Mucosa of stomach (tissue), 1 donor: ENCODE measurements around the gene PCDHGA3.
"Not testable (repeated sequence)": the region's sequence is repeated elsewhere in the genome, so short reads cannot be mapped to it uniquely, and the experiment has no call there.

Experiments used
- H3K27me3 ChIP-seq: one replicate; pipeline ENCODE4 v1.7.0; 2013; ENCODE audit warnings: mild to moderate bottlenecking, low read length; ENCODE audit not compliant: control insufficient read depth, insufficient read depth
- H3K36me3 ChIP-seq: one replicate; pipeline ENCODE4 v1.7.0; 2013; ENCODE audit warnings: low read length; ENCODE audit not compliant: control insufficient read depth, insufficient read depth
- H3K4me1 ChIP-seq: one replicate; pipeline ENCODE4 v1.7.0; 2013; ENCODE audit warnings: mild to moderate bottlenecking, low read length; ENCODE audit not compliant: control insufficient read depth, insufficient read depth
- H3K4me3 ChIP-seq: one replicate; pipeline ENCODE4 v1.7.0; 2013; ENCODE audit warnings: low read length
- H3K9ac ChIP-seq: one replicate; pipeline ENCODE4 v1.7.0; 2013; ENCODE audit warnings: mild to moderate bottlenecking, low read length, moderate library complexity
- H3K9me3 ChIP-seq: one replicate; pipeline ENCODE4 v1.7.0; 2013; ENCODE audit warnings: mild to moderate bottlenecking, low read length, moderate library complexity; ENCODE audit not compliant: control insufficient read depth
- donor health status: Pancreatic carcinoma.

Gene PCDHGA3

GRCh38 chr5:141371572-141372475, 28.2 kb downstream of the PCDHGA3 start:
- Histone ChIP-seq H3K4me3 (no peak overlapping the region), H3K27me3 (peaks cover 24% of the 10 kb centered on the region)

DNA sequence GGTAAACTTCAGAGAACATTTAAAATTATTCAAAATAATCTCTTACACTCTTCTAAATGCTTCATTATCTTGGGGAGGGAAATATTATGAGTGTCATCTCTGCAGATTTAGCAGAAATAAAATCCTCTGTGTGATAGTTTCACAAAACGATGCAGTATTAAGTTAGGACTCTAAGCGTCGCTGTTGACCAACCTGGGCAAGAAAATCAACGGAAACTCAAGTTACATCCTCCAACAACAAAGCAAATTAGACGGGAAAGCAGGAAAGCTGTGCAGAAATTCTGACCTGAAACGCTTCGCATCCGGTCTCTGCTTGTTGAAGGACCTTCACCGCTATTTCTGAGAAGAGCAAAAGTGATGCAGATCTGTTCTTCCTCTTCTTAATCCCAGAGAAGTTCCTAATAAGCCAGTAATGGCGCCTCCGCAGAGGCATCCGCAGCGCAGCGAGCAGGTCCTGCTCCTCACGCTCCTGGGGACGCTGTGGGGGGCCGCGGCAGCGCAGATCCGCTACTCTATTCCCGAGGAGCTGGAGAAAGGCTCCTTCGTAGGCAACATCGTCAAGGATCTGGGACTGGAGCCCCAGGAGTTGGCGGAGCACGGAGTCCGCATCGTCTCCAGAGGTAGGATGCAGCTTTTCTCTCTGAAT, 30.2 kb downstream of the PCDHGA3 start, which contains the start of gene PCDHGA6:
Gene PCDHGA6 (plus strand): TSS at position 219 of the 645 bp plus-strand sequence. CDS start 193 bp downstream, at position 412.
- Histone ChIP-seq H3K9me3 (peaks cover 18% of the 10 kb centered on the region), H3K36me3 (no peaks in the 10 kb centered on the region), H3K27me3 (peaks cover 24% of the 10 kb centered on the region), H3K4me3 (no peak within 1 kb of the TSS), H3K9ac (no peak within 1 kb of the TSS), H3K4me1 (no peaks in the 10 kb centered on the region)

More at GRCh38 chr5:141371572-141372475, 28.2 kb downstream of the PCDHGA3 start:
- H3K9ac ChIP-seq, result no peak overlapping the region
- H3K36me3 ChIP-seq, result no peaks in the 10 kb centered on the region
- peaks cover 18% of the 10 kb centered on the region for H3K9me3 ChIP-seq
- no peaks in the 10 kb centered on the region for H3K4me1 ChIP-seq

- Histone ChIP-seq H3K36me3 (no peaks in the 10 kb centered on the region), H3K4me3 (no peak overlapping the region), H3K9ac (no peak overlapping the region), H3K4me1 (no peaks in the 10 kb centered on the region), H3K27me3 (peaks cover 24% of the 10 kb centered on the region), H3K9me3 (peaks cover 18% of the 10 kb centered on the region)
These were observed 31.0 kb downstream of the PCDHGA3 start for GRCh38 chr5:141374627-141375026.

DNA sequence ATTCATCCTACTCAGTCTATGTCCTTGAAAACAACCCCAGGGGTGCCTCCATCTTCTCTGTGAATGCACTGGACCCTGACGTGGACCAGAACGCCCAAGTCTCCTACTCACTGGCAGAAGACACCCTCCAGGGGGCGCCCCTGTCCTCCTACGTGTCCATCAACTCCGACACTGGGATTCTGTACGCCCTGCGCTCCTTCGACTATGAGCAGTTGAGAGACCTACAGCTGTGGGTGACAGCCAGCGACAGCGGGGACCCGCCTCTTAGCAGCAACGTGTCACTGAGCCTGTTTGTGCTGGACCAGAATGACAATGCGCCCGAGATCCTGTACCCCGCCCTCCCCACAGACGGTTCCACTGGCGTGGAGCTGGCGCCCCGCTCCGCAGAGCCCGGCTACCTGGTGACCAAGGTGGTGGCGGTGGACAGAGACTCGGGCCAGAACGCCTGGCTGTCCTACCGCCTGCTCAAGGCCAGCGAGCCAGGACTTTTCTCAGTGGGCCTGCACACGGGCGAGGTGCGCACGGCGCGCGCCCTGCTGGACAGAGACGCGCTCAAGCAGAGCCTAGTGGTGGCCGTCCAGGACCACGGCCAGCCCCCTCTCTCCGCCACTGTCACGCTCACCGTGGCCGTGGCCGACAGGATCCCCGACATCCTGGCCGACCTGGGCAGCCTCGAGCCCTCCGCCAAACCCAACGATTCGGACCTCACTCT, 32.0 kb downstream of the PCDHGA3 start:
- not testable (repeated sequence) for H3K4me1 ChIP-seq, H3K4me3 ChIP-seq
- H3K9me3 ChIP-seq, result peaks cover 18% of the 10 kb centered on the region

DNA sequence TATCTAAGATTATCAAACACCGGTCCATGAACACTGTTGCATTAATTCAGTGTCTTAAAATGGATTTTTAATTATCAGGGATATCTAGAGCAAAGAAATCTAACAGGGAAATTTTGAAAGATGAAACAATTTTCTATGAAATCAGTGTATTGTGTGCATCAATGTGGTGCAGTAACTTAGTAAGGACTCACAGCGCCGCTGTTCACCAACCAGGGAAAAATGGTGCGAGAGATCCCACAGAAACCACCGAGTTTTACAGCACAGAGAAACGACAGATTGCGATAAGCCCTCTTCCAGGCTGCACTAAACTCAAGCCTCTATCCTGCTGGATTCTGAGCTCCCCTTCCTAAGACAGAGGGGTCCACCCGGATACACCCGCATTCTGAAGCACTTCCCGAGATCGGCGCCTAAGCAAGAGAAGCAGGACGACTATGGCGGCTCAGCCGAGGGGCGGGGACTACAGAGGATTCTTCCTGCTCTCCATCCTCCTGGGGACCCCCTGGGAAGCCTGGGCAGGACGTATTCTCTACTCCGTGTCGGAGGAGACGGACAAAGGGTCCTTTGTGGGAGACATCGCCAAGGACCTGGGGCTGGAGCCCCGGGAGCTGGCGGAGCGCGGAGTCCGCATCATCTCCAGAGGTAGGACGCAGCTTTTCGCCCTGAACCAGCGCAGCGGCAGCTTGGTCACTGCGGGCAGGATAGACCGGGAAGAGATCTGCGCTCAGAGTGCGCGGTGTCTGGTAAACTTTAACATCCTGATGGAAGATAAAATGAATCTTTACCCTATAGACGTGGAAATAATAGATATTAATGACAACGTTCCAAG, 39.1 kb downstream of the PCDHGA3 start, which contains the start of gene PCDHGA7:
Gene PCDHGA7 (plus strand): TSS at position 274 of the 826 bp plus-strand sequence. CDS start 158 bp downstream, at position 432.
- no peaks in the 10 kb centered on the region for H3K36me3 ChIP-seq
- peaks cover 15% of the 10 kb centered on the region for H3K27me3 ChIP-seq
- H3K9me3 ChIP-seq, result peaks cover 15% of the 10 kb centered on the region
- no peaks in the 10 kb centered on the region for H3K4me1 ChIP-seq
- H3K4me3 ChIP-seq, result peak within 1 kb of the TSS; percentile 41
- H3K9ac ChIP-seq, result no peak within 1 kb of the TSS

More for the DNA sequence above, 32.0 kb downstream of the PCDHGA3 start:
- peaks cover 17% of the 10 kb centered on the region for H3K27me3 ChIP-seq
- H3K9ac ChIP-seq, H3K36me3 ChIP-seq: not testable (repeated sequence)

DNA sequence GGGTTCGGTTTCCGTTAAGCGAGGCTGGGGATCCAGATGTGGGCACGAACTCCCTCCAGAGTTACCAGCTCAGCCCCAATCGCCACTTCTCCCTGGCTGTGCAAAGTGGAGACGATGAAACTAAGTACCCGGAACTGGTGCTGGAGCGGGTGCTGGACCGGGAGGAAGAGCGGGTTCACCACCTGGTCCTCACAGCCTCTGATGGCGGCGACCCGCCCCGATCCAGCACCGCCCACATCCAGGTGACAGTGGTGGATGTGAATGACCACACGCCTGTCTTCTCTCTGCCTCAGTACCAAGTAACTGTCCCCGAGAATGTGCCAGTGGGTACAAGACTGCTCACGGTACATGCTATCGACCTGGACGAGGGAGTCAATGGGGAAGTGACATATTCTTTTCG, 39.7 kb downstream of the PCDHGA3 start:
- Histone ChIP-seq H3K9ac (no peak overlapping the region), H3K36me3 (no peaks in the 10 kb centered on the region), H3K4me1 (no peaks in the 10 kb centered on the region), H3K9me3 (peaks cover 17% of the 10 kb centered on the region), H3K27me3 (peaks cover 17% of the 10 kb centered on the region), H3K4me3 (no peak overlapping the region)

GRCh38 chr5:141384471-141385267, 41.0 kb downstream of the PCDHGA3 start:
- H3K9ac ChIP-seq, result no peak overlapping the region
- H3K4me1 ChIP-seq, result no peaks in the 10 kb centered on the region
- peaks cover 23% of the 10 kb centered on the region for H3K9me3 ChIP-seq
- H3K27me3 ChIP-seq, result peaks cover 28% of the 10 kb centered on the region
- H3K4me3 ChIP-seq, result no peak overlapping the region
- H3K36me3 ChIP-seq, result no peaks in the 10 kb centered on the region

- not testable (repeated sequence) for H3K4me3 ChIP-seq, H3K36me3 ChIP-seq, H3K9ac ChIP-seq, H3K4me1 ChIP-seq
- Histone ChIP-seq H3K27me3 (peaks cover 27% of the 10 kb centered on the region), H3K9me3 (peaks cover 23% of the 10 kb centered on the region)
These were observed 44.1 kb downstream of the PCDHGA3 start, which contains the start of gene PCDHGB4 for GRCh38 chr5:141387557-141388311. PCDHGB4 (plus strand) TSS chr5:141387698; CDS start chr5:141387885, 187 bp downstream.

GRCh38 chr5:141388661-141389060, 45.0 kb downstream of the PCDHGA3 start:
- peaks cover 14% of the 10 kb centered on the region for H3K9me3 ChIP-seq

More at GRCh38 chr5:141388661-141389060, 45.0 kb downstream of the PCDHGA3 start:
- H3K27me3 ChIP-seq, result peaks cover 20% of the 10 kb centered on the region
- H3K9ac ChIP-seq, result no peak overlapping the region
- no peaks in the 10 kb centered on the region for H3K36me3 ChIP-seq
- H3K4me3 ChIP-seq, result no peak overlapping the region
- H3K4me1 ChIP-seq, result no peaks in the 10 kb centered on the region
